NOMO-1 treated with DMSO at 0.1 percent for 48 hours (cell line): ENCODE measurements around the gene KRT38.
A peak's percentile ranks its signal among the peaks of the same experiment; 100 is the strongest.

Experiments
- DNase-seq: peaks from one replicate; lab custom pipeline; 2025; ENCODE audit not compliant: unreplicated experiment; lab: John Stamatoyannopoulos, UW

The KRT38 gene

DNA sequence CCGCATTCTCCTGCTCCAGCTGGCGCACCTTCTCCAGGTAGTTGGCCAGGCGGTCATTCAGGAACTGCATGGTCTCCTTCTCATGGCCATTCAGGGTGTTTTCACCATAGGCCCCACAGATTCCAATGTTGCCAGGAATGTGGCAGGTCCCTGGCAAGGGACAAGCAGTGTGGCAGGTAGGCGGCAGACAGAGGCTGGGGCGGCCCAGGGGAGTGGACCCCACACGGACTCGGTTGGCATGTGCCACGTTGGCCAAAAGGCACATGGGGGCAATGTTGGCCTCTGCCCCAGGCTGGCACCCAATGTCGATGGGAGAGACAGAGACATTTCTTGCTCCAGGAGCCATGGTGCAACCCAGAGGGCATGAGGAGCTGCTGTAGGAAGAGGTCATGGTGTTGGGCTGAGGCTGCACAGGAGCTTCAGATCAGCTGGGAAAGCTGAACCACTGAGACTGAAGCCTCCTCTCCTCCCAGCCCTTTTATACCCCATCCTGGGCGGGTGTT lies at the start of gene KRT38:
TSS of gene KRT38 (minus strand) at position 453 of the 503 bp plus-strand sequence. CDS start at position 391, 62 bp downstream.
- no peak for DNase-seq

DNA sequence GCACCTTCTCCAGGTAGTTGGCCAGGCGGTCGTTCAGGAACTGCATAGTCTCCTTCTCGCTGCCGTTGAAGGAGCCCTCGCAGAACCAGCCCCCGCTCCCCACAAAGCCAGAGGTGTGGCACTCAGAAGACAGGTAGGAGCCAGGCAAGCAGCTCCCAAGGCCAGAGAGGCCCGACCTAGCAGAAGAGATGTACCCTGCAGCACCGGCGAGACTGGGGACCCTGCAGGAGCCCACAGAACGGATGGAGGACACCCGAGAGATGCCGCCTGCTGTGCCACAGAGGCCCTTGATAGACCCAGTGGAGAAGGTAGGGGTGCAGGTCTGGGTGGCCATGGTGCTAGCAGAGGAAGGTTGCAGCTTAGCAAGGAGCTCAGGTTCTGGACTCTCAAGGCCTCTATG lies 48.7 kb upstream of the KRT38 start, which contains the start of gene KRT36:
TSS of gene KRT36 (minus strand) at position 380 of the 400 bp plus-strand sequence. CDS start at position 334, 46 bp downstream.
- DNase-seq: no peak

DNA sequence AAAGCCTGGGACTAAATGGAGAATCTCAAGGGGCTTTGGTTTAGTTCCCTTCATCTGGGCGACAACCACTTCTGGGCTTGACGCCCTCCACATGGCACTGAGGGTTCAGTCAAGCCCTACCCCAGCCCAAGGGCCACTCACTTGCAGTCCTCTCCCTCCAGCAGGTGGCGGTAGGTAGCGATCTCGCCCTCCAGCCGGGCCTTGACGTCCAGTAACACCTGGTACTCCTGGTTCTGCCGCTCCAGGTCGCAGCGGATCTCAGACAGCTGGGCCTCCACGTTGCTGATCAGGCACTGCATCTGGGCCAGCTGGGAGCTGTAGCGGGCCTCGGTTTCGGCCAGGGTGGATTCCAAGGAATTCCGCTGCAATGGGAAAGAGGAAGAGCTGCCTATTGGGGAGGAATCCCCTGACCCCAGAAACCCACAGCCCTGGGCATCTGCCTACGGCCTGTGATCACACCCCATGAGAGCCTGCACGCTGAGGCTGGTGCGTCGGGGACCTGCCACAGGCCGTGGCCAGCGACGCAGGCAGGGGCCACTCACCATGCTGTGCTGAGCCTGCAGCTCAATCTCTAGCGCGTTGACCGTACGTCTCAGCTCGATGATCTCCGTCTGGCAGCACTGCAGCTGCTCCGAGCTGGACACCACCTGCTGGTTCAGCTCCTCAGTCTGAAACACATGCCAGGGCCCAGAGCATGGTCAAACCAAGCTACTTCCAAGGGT lies 46.2 kb upstream of the KRT38 start:
- DNase-seq: no peak

DNA sequence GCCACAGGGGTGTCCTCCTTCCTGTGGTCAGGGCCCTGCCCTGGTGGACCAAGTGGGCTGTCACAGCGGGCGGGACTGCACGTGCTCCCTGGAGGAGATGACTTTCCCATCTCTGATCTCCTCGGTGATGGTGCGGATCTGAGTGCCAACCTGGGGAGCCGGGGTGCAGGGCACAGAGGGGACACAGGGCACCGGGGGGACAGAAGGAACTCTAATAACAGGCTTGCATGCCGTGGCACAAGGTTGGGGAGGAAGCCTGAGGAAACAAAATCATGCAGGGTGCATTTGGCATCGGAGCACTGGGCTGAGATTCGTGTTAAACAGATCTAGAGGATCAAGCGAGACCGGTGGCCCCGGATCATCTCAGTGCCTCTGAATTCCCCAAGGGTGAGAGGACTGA lies 45.5 kb upstream of the KRT38 start:
- DNase-seq: no peak

DNA sequence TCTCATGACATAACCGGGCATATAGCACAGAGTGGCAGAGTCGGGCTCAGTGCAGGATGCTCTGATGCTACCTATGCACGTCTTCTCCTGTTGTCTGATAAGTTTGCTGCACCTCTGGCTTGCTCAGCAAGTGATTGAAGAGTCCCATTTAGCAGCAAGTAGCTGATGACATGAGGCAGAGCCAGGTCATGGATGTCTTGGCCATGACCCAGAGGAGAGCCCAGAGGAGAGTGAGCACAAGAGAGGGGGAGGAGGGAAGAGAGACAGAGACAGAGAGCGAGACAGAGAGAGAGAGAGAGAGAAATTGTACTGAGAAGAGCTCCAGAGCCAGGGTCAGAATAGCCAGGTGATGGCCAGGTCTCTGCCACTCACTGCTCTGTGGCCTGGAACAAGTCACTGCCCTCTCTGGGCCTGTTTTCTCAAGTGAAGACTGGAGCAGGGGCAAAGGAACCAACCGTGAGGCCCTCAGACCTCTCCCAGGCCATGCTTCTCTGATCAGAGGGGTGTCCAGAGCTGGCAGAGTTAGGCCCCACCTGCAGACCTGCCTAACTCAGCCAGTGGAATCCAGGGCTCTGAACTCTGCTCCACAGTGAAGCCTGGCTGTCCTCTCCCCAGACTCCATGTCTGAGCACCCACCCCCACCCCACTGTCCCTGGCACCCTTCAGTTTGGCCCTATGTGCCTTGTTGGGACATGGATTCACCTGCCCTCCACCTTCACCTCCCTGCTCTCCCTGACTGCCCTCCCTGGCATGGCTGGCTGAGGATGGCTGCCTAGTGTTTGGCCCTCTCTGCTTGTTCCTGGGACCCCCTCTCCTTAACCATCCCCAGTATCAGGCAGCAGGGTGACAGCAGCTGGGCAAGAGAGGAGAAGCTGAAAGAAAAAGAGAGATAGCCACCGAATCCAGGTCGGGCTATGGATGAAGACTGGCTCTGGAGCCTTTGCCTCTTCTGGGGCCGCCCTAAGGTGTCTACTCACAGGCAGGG lies 44.4 kb upstream of the KRT38 start:
- DNase-seq: no peak

DNA sequence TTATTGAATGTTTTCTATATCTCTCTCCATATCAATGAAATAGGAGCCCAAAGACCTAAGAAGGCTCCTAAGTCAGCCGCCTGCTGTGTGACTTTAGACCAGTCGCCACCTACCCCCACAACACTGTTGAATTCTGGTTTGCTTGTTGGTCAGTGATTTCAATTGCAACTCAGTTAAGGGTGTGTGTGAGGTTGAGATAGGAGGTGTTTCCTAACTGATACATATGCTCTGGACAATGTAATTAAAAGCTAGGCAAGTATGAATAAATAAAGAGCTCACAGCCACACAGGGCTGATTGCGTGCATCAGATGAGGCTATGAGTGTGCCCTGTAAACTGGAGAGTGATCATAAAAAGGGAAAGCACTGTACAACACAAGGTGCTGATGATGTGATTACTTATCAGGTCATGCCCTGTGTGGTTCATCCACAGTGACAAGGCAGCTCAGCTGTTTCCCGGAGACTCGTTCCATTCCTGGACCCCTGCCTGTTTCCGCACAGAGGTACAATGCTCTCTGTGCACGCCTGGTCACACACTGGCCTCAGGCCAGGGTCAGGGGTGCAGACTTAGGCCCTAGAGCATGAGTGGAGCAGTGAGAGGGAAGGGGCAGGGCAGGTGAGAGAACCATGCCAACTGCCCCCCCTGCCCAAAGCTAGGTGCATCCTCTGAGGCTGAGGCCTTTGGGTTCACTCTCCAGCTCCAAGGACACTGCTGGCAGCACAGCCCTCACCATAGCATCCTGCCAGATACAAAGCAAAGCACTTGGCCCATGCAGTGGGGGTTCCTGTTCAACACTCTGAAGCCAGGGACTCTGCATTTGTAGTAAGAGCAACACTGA lies 43.4 kb upstream of the KRT38 start:
- no peak for DNase-seq

DNA sequence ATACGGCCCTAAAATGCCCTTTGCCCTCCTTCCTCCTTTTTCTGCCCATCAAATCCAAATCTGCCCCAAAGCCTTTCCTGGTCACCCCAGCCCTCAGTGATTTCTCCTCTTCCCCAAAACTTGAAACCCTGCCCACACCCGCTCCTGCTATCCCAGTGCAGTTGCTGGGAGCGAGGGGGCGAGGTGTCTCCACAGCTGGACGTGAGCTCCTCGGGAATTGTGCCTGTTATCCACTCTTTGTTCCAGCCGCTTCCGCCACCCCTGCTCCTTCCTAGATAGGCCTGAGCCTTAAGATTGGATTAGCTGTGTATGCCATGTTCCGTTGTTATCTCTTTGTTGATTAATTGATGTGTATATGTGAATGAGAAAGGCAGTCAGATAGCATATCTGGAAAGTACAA lies 42.7 kb upstream of the KRT38 start:
- DNase-seq: no peak

DNA sequence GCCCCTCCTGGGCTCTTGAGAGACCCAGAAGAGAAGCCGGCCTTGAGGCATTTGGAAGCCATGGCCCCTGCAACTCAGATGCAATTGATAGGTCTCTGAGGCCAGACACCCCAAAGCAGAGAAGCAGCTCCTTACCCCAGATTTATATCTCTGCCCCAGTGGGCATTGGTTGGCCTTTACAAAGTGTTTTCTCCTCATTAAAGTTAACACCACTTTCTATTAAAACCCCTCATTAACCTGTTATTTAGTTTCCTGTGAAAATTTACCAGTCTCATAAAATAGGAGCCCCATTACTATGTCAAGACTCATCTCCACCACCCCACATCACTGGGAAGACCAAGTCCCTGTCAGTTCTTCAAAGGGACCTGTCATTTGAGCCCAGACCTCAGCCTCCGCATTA lies 40.3 kb upstream of the KRT38 start, which contains the start of gene KRT35:
TSS of gene KRT35 (minus strand) at position 116 of the 400 bp plus-strand sequence. CDS start at position 62, 54 bp downstream.
- DNase-seq: no peak

DNA sequence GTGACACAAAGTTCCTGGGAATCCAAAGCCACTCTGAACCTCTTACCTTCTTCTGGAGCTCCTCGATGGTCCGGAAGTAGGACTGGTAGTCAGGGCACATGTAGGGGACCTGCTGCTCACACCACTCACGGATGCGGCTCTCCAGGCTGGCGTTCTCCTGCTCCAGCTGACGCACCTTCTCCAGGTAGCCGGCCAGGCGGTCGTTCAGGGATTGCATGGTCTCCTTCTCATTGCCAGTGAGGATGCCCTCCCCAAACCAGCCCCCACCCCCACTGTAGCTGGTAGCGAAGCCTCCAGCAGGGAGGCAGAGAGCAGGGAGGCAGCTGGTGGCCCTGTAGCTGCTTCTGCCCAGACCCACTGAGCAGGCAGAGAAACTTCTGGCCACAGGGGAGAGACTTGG lies 39.8 kb upstream of the KRT38 start:
- no peak for DNase-seq

DNA sequence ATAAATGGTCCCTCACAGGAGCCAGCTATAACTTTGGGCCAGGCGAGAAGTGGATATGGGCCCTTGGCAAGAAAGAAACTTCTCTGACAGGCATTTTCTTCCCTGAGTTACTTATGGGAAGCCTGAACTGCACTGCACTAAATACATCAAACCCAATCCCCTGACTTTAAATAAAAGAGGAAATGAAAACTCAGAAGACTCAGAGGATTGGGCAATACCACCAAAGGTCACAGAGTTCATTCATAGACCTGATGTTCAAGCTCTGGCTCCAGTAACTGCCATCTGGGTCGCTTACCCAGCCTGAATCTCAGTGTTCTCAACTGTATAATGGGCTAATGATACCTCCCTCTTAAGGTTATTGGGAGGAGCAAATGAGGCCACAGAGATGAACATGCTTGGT lies 39.4 kb upstream of the KRT38 start:
- DNase-seq: peak; percentile 77

DNA sequence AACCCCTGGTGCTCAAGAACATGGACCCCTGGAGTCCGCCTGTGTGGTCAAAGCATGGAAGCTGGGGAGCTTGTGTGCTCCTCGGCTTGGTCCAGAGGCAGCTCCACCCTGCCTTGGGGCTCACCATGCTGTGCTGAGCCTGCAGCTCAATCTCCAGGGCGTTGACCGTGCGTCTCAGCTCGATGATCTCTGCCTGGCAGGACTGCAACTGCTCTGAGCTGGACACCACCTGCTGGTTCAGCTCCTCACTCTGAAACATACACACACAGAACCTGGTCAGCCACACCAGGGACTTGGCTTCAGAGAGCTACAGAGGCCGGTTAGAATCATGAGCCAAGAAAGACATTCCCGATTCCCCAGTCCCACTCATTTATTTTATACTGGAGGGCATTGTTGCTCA lies 37.5 kb upstream of the KRT38 start:
- DNase-seq: no peak

DNA sequence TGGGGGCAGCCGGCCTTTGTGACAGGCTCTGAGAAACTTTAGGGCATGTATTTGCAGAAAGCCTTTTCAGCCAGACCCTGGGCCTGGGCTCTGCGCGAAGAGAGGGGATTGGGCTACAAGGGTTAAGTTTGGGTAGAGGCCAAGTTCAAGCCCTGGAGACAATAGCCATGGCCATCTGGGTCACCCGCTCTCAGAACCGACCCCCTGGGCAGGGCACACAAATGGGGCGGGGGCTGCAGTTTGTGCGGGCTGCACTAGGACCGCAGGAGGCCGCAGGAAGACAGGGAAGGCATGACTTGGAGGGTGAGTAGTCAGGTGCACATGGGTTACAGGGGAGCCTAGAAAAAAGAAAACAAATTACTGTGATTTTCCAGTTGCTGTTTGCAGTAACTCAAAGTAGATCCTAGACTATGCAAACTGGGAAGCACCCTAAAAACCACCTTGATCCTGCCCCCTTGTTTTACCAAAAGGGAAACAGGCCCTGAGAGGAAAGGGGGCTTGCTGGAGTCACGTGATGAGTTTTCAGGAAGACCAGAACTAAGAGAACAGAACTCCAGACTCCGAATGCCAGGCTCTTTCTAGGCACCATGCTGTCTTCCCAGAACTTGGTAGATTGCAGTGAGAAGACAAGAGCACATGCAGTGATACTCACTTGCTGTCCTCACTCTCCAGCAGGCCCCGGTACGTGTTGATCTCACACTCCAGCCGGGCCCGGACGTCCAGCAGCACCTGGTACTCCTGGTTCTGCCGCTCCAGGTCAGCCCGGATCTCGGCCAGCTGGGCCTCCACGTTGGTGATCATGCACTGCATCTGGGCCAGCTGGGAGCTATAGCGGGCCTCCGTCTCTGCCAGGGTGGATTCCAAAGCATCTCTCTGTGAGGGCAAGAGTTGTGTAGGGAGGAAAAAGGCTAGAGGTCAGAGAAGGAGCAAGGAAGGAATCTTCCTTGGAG lies 36.4 kb upstream of the KRT38 start:
- DNase-seq: no peak

DNA sequence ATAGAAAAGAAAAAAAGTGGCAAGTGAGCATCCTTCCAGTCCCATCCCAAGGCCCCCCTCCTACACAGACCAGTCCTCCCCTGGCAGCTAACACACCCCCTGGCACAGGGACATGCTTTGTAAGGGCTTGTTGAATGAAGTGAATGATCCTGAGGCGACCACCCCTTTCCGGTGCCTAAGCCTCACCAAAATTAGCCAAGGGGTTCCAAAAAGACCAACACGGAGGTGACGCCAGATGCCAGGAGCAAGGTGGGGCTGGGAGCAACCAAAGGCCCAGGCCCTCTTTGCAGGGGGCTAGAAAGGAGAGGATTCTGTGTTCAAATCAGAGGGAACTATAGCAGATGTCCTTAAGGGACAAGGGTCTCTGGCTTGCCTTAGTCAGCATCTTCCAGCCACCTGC lies 34.6 kb upstream of the KRT38 start:
- no peak for DNase-seq

DNA sequence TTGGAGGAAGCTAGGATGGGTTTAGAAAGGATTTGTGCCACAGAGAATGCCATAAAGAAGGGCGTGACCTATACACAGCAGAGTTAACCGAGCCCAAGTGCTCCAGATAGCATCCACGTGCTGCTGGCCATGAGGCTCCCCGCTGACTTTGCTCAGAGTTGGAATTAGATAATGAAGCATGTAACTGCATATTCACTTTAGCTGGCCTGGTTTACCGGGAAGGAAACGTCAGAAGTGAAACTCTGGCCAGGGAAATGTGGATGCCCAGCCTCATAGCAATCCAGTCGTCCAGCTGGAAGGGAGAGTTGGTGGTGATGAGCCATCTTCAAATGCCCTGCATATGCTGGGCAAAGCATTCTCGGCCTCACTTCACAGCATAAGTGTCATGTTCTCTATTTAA lies 34.1 kb upstream of the KRT38 start:
- DNase-seq: no peak

DNA sequence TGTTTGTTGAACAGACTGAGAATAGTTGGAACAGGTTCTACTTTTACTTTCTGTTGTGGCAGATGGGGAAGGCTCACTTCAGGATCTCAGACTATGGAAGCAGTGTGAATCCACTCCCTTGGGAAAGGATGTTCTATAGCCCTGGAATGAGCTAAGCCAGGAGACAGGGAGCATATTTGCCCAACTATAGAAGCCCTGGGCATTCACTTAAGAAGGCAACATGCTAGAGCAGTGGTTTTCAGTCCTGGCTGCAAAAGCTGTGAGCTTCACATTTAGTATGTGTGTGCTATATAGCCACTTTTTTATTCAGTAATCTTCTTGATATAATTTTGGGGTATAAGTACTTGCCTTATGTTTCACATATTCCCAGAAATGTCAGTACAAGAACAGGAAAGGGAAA lies 27.6 kb upstream of the KRT38 start:
- no peak for DNase-seq

DNA sequence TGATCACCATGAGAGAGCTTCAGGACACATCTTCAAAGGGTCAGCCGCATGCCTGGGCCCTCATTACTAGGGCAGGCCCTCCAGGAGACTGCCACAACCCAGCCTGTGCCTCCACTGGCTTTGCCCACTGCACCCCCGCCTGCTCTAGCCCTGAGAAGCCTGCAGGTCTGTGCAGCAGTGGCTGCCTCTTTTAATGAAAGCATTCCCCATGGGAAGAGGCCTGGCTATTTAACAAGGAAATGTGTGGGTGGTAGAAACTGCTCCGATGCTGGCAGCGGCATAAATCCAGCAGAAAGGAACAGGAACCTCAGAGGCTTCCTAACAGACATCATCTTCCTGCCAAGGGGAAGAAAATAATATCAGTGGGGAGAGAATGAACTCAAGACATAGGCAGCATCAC lies 26.8 kb upstream of the KRT38 start:
- no peak for DNase-seq

DNA sequence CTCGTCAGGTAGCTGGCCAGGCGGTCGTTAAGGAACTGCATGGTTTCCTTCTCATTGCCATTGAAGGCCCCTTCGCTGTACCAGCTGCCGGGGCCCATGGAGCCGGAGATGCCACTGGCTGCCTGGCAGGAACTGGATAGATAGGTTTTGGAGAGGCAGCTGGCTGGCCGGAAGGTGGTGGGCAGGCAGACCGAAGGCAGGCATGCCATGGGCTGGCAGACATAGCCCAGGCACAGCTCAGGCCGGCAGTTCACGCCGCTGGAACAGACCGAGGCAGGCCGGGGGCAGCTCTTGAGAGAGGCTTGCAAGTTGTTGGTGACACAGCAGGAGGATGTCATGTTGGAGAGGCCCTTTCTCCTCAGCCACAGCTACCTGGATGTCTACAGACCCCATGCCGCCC lies 26.2 kb upstream of the KRT38 start, which contains the start of gene KRT32:
TSS of gene KRT32 (minus strand) at position 399 of the 400 bp plus-strand sequence. CDS start at position 338, 61 bp downstream.
- no peak for DNase-seq

DNA sequence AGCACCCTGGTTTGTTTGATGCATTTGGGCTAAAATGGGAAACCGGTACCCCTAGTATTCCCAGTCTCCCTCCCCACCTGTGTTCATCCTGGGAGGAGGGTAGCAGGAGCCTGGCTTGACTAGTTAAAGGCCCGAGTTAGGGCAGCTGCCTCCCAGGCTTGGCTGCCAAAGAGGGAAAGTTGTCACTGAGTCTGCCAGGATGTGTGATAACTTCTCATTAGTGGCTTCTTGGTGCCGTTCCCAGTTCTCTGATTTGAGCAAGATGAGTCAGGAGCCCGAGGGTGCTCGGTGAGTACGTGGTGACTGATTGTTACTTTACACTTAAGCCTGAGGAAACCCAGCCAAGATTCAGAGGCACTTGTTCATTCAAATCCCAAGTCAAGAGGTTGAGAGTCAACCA lies 23.9 kb upstream of the KRT38 start:
- DNase-seq: no peak

DNA sequence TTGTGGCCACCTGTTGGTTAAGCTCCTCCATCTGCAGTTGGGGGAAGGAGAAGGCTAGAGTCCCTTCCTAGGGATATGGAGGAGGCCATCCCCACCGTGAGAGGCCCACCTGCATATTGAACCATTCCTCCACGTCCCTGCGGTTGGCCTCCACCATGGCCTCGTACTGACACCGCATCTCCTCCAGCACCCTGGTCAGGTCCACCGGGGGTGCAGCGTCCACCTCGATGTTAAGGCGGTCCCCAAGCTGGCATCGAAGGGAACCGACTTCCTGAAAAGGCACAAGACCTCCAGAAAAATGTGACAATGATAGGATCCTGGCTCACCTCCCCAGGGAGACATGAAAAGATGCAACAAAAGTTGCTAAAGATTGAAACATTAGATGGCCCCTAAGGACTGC lies 23.4 kb upstream of the KRT38 start:
- no peak for DNase-seq

DNA sequence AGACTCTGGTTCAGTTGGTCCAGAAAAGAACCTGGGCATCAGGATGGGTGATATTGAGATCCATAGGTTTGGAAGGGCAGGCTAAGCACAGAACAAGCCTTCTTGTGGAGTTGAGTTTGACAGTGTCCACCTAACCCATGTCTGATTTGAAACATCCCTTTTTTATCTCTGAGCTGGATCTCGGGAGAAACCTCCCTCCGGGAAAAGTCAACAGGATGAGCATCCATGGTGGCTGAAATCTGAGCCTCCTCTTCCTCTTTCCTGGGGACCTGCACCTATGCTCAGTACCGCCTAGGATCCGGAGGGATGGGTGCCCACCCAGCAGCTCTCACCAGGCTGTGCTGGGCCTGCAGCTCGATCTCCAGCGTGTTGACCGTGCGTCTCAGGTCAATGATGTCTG lies 23.0 kb upstream of the KRT38 start:
- DNase-seq: no peak
